ENCODE measurements around the gene THOC1.

THOC1 gene

DNA sequence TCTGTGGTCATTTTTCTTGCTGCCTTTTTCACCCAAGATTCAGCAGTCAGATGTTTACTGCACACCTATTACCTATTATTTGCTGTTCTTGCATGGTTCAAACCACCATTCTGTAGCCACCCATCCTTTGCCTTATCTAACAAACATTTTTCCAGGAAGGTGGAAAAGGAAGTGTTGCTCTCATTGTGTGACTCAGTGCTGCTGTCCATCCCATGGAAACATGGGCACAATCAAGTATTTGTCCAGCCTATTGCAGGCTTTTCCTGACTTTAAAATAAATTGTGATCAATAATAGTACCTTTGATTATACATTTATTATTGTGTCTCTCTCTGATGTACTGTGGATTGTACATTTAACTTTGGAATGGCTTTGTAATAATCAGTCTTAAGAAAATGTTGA is 56.3 kb downstream of the THOC1 start:
- no peak for DNase-seq

DNA sequence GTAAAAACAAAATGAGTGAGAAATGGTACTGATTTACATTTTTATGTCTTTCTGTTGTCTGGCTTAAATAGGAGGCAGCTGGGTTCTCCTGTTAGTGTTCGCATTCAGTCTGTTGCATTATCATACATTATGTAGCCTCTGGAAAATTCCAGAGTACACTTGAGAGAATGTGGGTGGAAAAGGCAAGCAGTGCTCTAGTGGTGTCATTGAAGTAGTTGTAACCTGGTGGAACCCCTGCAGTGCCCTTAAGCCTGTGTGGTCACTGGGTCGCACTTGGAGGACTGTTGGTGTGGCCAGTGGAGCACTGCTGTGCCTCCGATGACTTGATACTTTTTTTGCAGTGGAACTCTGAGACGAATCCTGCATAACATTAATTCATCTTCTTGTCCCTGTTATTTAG is 57.1 kb downstream of the THOC1 start:
- no peak for DNase-seq

DNA sequence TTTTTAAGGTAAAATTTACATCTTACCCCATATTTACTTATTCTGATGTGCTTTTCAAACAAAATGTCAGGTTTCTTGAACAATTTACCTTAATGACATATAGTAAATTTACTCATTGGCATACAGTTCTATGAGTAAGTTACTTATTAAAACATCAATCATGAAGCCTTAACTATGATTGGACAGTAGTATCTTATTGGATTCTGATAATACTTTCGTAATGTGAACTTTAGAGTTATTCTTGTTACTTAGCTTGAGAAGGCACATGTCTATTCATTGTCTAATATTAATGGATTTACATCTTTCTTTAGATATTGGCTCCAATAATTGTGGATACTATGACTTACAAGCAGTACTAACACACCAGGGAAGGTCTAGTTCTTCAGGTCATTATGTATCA is 57.8 kb downstream of the THOC1 start:
- DNase-seq: no peak

DNA sequence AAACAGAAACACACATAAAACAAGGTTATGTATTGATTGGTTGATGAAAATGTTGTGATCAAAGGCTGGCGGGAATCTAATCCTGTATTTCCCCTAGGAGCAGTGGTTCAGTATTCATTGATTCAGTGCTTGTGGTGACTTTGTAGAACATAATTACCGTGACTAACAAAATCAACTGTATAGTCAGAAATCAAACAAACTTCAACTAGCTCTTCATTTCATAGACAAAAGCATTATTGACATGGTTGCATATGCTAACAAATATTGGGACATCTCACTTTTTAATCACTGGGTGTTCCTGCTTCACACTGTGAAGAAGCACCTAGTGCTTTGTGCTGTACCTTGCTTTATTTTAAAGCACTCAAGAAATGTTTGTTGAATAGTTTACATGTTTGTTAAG is 68.1 kb downstream of the THOC1 start:
- DNase-seq: no peak

DNA sequence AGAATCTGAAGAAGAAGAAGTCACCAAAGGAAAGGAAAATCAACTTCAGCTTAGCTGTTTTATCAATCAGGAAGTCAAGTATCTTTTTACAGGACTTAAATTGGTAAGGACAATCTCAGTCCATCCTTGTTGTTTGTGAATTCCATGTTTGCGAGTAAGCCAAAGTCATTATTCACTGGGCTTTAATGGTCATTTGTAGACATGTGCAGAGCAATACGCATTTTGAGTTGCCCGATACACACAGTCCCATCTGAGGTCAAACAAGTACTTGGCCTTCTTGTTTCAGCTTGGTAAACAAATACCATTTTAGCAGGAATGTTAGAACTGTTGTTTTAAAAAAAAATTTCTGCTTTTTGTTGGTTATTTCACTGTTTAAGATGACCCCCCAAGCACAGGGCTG is 68.6 kb downstream of the THOC1 start:
- no peak for DNase-seq

DNA sequence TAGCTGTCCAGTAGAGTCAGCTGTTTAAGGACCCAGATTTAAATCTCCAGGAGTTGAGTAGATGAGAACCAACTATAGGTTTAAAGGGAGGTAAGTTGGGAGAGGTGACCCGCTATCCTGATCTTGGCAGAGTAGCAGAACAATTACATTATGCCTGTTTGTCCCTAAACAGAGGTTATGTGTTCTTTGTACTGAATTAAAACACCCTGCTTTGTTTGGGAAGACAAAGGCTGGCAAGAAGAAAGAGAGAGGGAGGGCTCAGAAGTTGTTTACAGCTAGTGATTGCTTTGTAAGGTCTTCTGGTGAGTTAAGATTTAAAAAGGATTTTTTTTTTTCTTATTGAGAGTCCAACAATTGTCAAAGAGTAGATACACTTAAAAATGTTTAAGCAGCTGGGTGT is 72.2 kb downstream of the THOC1 start:
- DNase-seq: no peak

DNA sequence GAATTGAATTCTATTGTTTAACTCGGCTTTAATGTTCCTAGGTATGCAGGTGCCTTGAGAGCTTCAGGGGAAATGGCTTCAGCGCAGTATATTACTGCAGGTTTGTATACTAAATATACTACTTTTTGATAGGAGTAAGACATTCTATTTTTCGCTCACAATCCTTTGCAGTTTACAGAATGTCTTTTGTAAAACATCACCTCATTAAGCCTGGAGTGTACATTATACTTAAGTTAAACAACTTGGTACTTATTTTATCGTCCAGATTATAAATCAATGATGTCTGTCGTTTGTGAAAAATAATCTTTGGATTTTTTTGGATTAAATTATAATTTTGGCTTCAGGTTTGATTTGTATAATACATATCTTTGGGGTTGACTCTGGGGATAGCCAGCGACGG is 75.0 kb downstream of the THOC1 start:
- DNase-seq: no peak

DNA sequence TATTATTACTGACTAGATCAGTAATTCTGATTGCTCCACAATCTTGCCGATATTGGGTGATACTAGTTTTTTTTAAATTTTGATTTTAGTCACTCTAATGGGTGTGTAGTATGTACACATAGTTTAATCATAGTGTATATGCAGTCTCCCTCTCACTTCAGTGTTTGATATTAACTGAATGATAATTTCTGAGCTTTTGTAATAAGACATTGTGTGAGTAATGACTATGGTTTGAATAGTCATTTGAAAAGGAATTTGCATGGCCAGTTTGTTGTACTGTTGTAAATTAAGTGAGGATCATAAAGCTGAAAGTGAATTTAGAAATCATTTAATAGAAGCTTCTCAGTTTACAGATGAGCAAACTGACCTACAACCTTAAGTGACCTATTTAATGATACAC is 76.1 kb downstream of the THOC1 start:
- DNase-seq: no peak

DNA sequence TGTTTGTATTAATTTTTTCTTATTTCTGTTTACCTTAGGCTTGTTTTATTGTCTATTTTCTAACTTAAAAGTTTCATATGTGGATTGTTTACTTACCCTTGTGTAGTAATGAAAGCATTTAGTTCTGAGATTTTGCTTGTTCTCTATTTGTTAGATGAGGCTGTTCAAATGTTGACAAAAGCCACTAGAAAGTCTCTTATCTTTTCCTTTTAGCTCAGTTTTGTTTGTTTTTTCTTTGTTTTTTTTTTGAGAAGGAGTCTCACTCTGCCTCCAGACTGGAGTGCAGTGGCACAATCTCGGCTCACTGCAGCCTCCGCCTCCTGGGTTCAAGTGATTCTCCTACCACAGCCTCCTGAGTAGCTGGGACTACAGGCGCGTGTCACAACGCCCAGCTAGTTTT is 78.6 kb downstream of the THOC1 start:
- DNase-seq: no peak

DNA sequence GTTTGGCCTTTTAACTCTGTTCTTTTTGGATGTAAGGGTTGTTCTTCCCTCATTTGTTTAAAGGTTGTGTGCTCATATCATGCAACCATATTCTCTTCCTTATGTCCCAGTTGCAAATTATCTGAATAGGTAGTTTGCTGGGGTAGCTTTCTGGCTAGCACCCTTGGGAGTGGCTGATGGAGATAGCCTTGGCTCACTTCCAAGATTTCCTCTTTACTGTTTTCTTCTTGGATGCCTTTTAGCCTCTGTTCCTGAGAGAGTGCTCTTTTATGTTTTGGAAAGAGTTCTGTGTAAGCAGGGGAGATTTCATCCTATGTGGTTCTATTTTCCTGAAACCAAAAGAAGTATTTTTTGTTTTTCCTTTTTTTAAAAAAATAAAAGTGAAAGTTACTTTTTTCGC is 84.1 kb downstream of the THOC1 start:
- no peak for DNase-seq

DNA sequence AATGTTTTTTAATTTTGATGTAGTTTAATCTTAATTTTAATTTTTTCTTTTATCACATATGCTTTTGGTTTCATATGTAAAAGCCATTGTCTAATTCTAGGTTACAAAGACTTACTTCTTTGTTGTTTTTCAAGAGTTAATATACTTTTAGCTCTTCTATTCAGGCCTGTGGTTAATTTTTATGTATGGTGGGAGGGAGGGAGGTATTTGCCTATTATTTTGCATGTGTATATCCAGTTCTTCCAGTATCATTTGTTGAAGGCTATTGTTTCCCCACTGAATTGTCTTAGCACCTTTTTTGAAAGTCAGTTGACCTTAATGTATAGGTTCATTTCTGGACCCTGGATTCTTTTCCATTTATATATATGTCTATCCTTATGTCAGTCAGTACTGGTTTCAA is 86.1 kb downstream of the THOC1 start:
- DNase-seq: no peak

DNA sequence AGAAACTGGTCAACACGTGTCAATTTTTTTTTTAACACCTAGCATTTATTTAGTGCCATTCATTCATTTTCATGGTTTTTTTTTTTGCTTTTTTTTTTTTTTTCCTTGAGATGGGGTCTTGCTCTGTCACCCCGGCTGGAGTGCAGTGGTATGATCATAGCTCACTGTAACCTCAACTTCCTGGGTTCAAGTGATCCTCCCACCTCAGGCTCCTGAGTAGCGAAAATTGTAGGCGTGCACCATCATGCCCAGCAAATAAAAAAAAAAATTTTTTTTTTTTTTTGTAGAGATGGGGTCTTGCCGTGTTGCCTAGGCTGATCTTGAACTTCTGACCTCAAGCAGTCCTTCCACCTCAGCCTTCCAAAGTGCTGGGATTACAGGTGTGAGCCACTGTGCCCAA is 88.3 kb downstream of the THOC1 start:
- DNase-seq: no peak

DNA sequence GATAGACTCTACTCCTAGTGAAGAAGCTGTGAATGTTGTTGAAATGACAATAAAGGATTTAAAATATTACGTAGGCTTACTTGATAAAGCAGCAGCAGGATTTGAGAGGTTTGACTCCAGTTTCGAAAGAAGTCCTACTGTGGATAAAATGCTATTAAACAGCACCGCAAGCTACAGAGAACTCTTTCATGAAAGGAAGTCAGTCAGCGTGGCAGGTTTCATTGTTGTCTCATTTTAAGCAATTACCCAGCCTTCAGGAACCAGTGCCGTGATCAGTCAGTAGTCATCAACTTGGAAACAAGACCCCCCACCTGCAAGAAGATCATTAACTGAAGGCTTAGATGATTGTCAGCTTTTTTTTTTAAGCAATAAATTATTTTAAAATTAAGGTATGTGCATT is 95.5 kb downstream of the THOC1 start:
- no peak for DNase-seq
